IPS DF 6.9 (cell line): ENCODE measurements around the gene SCARB1.

Source experiments
- DNase-seq: peaks from one replicate; pipeline ENCODE4 v3.0.0-alpha.2; 2013; ENCODE audit warnings: low read depth, low spot score
- H3K27ac ChIP-seq: one replicate; pipeline ENCODE4 v1.5.1; 2013; ENCODE audit warnings: low read length, control low read depth
- H3K27me3 ChIP-seq: 2 replicates; pipeline ENCODE4 v1.6.1; 2013; ENCODE audit warnings: mild to moderate bottlenecking, low read length; ENCODE audit not compliant: control insufficient read depth, insufficient read depth
- H3K36me3 ChIP-seq: 2 replicates; pipeline ENCODE4 v1.6.1; 2013; ENCODE audit warnings: low read length; ENCODE audit not compliant: control insufficient read depth, insufficient read depth
- H3K4me1 ChIP-seq: 2 replicates; pipeline ENCODE4 v1.6.1; 2013; ENCODE audit warnings: low read length; ENCODE audit not compliant: control insufficient read depth, insufficient read depth
- H3K4me3 ChIP-seq: 2 replicates; pipeline ENCODE4 v1.5.1; 2013; ENCODE audit warnings: mild to moderate bottlenecking, low read length
- H3K9me3 ChIP-seq: 2 replicates; pipeline ENCODE4 v1.6.1; 2013; ENCODE audit warnings: low read length, inconsistent platforms; ENCODE audit not compliant: control insufficient read depth, insufficient read depth
- WGBS: extraction: QIAGEN DNeasy Blood & Tissue Kit; methylation state at CpG from one replicate; pipeline ENCODE4 v1.1.7; 2013; ENCODE audit warnings: mixed read lengths, missing lambda C conversion rate; ENCODE audit not compliant: insufficient read length, insufficient coverage; 5-methylcytosine and 5-hydroxymethylcytosine counted together

The SCARB1 gene

GRCh38 chr12:124742678-124743077, 121.0 kb downstream of the SCARB1 start:
- WGBS: no CpG with 5 or more reads among the region's 12 CpGs
- no peak for DNase-seq
- no peak overlapping the region for H3K27ac ChIP-seq

GRCh38 chr12:124742111-124742510, 121.6 kb downstream of the SCARB1 start:
- Histone ChIP-seq H3K36me3 (no peaks in the 10 kb centered on the region), H3K27me3 (no peaks in the 10 kb centered on the region), H3K27ac (no peak overlapping the region), H3K9me3 (no peaks in the 10 kb centered on the region), H3K4me1 (peaks cover 2% of the 10 kb centered on the region; the same call in 1 of the 2 replicates), H3K4me3 (no peak overlapping the region)
- no CpG with 5 or more reads among the region's 12 CpGs for WGBS
- DNase-seq: no peak

More at GRCh38 chr12:124742678-124743077, 121.0 kb downstream of the SCARB1 start:
- Histone ChIP-seq H3K9me3 (no peaks in the 10 kb centered on the region), H3K4me1 (peaks cover 2% of the 10 kb centered on the region; the same call in 1 of the 2 replicates), H3K27me3 (no peaks in the 10 kb centered on the region), H3K36me3 (no peaks in the 10 kb centered on the region), H3K4me3 (no peak overlapping the region)

GRCh38 chr12:124741211-124741610, 122.5 kb downstream of the SCARB1 start:
- Histone ChIP-seq H3K4me1 (peaks cover 2% of the 10 kb centered on the region; the same call in 1 of the 2 replicates), H3K27me3 (no peaks in the 10 kb centered on the region), H3K36me3 (no peaks in the 10 kb centered on the region), H3K9me3 (no peaks in the 10 kb centered on the region), H3K4me3 (no peak overlapping the region), H3K27ac (no peak overlapping the region)
- no peak for DNase-seq
- WGBS: no CpG with 5 or more reads among the region's 7 CpGs

- Histone ChIP-seq H3K27ac (no peak overlapping the region), H3K9me3 (no peaks in the 10 kb centered on the region), H3K4me3 (no peak overlapping the region), H3K27me3 (no peaks in the 10 kb centered on the region), H3K36me3 (no peaks in the 10 kb centered on the region), H3K4me1 (peaks cover 2% of the 10 kb centered on the region; the same call in 1 of the 2 replicates)
- no CpG with 5 or more reads among the region's 11 CpGs for WGBS
- no peak for DNase-seq
Measured at GRCh38 chr12:124740691-124741137, 123.0 kb downstream of the SCARB1 start.

GRCh38 chr12:124739953-124740561, 123.6 kb downstream of the SCARB1 start:
- Histone ChIP-seq H3K27ac (no peak overlapping the region), H3K27me3 (no peaks in the 10 kb centered on the region), H3K4me3 (no peak overlapping the region), H3K4me1 (0 out of 2 replicates have a peak, but pooled peaks cover under 1% of the 10 kb centered on the region), H3K9me3 (no peaks in the 10 kb centered on the region), H3K36me3 (no peaks in the 10 kb centered on the region)
- WGBS: no CpG with 5 or more reads among the region's 5 CpGs
- no peak for DNase-seq

- Histone ChIP-seq H3K4me3 (no peak overlapping the region), H3K27me3 (no peaks in the 10 kb centered on the region), H3K4me1 (no peaks in the 10 kb centered on the region), H3K27ac (no peak overlapping the region), H3K9me3 (no peaks in the 10 kb centered on the region), H3K36me3 (no peaks in the 10 kb centered on the region)
- no peak for DNase-seq
- no CpG with 5 or more reads among the region's 34 CpGs for WGBS
Measured at GRCh38 chr12:124738636-124739467, 124.8 kb downstream of the SCARB1 start.

- Histone ChIP-seq H3K4me3 (no peak overlapping the region), H3K9me3 (no peaks in the 10 kb centered on the region), H3K27ac (no peak overlapping the region), H3K36me3 (no peaks in the 10 kb centered on the region), H3K4me1 (no peaks in the 10 kb centered on the region), H3K27me3 (no peaks in the 10 kb centered on the region)
- WGBS: no CpG with 5 or more reads among the region's 15 CpGs
- DNase-seq: no peak
Measured at GRCh38 chr12:124737772-124738635, 125.7 kb downstream of the SCARB1 start.

GRCh38 chr12:124737040-124737419, 126.6 kb downstream of the SCARB1 start:
- no peaks in the 10 kb centered on the region for H3K27me3 ChIP-seq
- no peaks in the 10 kb centered on the region for H3K4me1 ChIP-seq
- no peak for DNase-seq
- no peak overlapping the region for H3K4me3 ChIP-seq
- H3K27ac ChIP-seq: no peak overlapping the region
- no peaks in the 10 kb centered on the region for H3K36me3 ChIP-seq
- H3K9me3 ChIP-seq: no peaks in the 10 kb centered on the region
- WGBS: no CpG with 5 or more reads among the region's 8 CpGs

GRCh38 chr12:124736115-124737039, 127.3 kb downstream of the SCARB1 start:
- Histone ChIP-seq H3K4me1 (no peaks in the 10 kb centered on the region), H3K27me3 (no peaks in the 10 kb centered on the region), H3K27ac (no peak overlapping the region), H3K9me3 (no peaks in the 10 kb centered on the region), H3K4me3 (no peak overlapping the region), H3K36me3 (no peaks in the 10 kb centered on the region)
- no CpG with 5 or more reads among the region's 27 CpGs for WGBS
- DNase-seq: no peak
